Measurements from ENCODE around the gene KRT82.
"Not testable (repeated sequence)": the region's sequence is repeated elsewhere in the genome, so short reads cannot be mapped to it uniquely, and the experiment has no call there.

KRT82 gene

DNA sequence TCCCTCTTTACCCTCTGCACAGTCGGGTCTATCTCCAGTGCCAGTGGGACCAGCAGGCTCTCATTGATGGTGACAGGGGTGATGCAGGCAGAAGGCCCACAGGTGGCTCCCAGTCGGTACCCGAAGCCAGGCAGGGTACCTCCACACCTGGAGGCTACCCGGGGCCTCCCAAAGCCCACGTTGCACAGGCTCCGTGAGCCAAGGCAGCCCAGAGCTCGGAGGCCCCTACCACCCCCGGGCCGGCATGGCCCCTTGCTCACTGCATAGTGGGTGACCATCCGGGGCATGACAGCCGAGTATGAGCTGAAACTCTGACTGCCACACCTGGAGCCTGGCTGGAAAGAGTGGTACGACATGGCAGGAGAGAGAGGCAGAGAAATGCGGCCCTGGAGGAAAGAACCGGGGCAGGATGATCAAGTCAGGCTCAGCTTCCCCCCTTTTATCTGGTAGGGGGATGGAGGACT lies at the start of gene KRT82:
KRT82 (minus strand) TSS at position 414 of the 464 bp plus-strand sequence; CDS start at position 356, 58 bp downstream.
- no peak for FAIRE-seq

DNA sequence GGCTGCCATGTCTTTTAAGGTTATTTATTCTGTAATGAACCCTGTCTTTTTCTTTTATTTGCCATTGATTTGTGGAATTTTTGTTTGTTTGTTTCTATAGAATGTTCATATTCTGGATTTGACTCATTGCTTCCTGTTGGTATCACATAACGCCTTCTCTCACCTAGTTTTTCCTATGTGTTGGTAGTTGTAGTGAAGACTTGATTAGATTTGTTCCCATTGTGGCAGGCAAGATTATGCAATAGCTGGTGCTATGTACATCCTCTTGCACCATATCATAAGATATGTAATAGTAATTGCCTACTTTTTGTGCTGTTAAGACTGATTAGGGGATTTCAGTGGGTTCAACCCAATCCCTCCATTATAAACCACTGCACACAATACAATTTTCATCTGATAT lies 49.7 kb upstream of the KRT82 start:
- no peak for FAIRE-seq

DNA sequence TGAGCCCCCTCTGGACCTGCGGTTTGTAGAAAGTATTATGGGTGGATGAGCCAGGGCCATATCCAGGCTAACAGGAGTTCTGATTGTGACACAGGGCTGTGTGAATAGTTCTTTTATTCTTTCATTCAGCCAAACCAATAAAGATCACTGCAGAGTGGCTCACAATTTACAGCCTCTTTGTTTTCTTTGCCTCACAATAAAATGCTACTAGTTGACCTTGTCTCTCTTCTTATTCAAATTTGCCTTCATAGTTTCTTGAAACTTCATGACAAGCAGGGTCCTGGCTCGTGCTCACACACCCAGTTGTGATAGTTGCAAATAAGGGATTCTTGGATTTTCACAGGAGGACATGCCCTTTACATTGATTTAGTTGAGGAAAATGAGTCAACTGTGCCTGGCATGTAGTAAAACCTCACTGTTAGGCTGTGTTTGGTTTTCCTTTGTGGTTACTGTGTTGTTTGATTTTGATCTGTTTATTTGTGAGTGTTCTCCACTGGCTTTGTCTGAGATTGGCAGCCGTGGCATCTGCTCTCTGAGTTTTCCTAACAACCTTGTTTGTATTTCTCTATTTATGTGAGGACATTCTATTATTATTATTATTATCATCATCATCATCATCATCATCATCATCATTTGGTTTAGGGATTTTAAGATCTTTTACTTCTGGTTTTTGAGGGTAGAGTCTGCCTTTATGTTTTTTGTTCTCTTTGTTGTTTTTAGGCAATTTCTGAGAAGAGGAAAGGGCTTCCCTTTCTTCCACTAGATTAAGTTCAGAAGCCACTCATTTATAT lies 48.5 kb upstream of the KRT82 start:
- FAIRE-seq = no peak

- no peak for FAIRE-seq
Observed at GRCh38 chr12:52452101-52452500, 46.0 kb upstream of the KRT82 start, which contains the start of gene KRT6B. KRT6B (minus strand) TSS chr12:52452146; CDS start chr12:52452078, 68 bp downstream.

GRCh38 chr12:52448228-52448627 lies 42.1 kb upstream of the KRT82 start:
- FAIRE-seq = no peak

DNA sequence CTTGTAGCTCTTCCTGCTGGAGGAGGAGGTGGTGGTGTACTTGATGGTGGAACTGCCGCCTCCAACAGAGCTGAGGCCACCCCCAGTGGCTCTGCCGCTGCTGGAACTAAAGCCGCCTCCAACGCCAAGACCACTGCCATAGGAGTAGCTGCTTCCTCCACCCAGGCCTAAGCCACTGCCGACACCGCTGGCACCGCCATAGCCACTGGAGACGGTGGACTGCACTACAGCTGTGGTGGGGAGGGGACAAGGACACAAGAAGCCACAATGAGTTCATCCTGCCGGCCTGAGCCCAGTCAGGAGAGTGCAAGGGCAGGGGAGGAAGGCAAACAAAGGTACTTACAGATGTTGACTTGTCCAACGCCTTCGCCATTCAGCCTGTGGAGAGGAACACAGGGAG lies 41.1 kb upstream of the KRT82 start:
- FAIRE-seq = not testable (repeated sequence)

DNA sequence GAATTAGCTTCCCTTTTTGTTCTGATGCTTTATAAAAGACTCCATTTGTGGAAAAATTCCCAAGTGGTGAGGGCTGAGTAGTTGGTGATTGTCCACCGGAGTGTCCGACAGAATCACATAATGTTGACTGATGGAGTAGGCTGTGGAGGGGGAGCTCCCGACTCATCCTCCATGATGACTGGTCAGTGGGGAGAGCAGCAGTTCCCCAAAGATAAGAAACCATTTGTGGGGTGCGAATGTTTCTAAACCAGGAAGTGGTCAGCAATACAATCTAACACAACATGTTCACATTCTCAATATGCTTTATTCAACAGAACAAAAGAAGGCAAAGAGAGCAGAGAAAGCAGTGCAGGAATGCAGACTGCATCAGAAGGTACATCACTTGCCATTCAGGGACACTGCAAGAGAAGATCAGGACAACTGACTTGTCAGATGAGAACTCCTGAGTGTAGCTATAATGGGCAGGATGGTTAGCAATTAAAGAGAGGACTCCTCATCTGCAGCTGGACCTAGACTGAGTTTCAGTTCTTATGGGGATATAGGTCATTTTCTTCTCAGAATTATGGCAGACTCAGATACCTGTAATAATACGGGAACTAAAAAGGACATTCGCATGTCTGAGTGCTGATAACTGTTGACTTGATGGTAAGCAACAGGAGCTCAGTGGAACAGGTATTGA lies 40.4 kb upstream of the KRT82 start:
- FAIRE-seq = no peak

GRCh38 chr12:52445876-52446275 lies 39.7 kb upstream of the KRT82 start:
- no peak for FAIRE-seq

DNA sequence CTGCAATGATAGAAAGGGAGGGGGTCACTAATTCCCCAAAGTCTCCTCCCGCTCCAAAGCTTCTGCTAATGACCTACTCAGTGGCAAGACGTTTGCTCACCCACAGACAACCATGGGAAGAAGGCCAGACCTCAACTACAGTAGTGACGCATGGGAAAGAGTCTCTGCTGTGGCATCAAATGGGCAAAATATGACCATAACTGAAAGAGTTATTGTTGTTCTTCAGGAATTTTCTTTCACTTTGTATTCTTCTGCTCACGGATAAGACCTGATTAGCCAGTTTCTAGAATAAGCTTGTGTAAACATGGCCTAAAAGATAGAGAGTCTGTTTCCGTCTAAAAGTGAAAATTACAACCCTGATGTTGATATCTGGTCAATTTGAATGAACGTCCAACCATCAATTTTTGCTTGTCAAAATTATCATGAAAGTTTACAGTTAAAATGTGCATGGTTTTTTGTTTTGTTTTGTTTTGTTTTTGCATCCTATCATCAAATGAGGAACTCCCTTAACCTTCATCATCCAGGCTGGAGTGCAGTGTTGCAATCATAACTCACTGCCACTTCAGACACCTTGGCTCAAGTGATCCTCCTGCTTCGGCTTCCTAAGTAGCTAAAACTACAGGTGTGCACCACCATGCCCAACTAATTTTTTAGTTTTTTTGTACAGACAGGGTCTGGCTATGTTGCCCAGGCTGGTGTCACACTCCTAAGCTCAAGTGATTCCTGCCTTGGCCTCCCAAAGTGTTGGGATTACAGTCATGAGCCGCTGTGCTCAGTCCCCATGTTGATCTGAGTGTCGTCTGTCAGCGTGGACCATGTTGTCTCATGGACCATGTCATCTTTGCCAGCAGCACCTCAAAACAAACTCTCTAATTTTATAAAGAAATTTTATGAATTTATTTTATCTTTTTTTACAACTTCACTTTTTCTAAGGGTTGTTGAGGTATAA lies 38.8 kb upstream of the KRT82 start:
- no peak for FAIRE-seq

DNA sequence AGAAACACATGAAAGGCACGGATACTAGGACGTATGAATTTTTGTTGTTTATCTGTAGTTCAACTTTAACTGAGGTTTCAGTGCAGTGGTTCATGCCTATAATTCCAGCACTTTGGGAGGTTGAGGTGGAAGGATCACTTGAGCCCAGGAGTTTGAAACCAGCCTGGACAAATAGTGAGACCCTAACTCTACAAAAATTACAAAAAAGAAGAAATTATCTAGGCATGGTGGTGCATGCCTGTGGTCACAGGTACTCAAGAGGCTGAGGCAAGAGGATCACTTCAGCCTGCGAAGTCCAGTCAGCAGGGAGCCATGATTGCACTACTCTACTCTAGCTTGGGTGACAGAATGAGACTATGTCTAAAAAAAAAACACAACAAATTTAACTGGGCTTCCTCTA lies 37.8 kb upstream of the KRT82 start:
- no peak for FAIRE-seq

DNA sequence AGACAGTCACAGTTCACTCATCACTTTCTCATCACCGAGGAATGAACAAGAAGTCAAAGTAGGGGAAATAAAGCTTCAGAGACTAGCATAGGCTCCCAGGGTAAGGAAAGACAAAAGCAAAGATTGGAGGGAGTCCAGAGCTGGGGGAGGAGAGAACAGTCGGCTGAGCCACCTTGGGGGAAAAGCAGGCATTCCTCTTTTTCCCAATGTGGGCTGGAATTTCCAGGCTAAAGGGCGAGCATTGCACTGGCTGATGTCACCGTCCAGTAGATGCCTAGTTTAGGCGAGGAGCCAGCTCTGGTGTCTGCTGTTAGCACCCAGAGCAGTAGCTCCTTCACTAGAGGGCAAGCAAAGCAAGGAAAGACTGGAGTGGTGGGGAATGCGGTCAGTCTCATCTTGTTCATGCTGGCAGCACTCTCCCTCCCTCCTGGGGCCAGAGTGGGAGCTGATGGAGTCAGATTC lies 36.5 kb upstream of the KRT82 start:
- FAIRE-seq = no peak

- FAIRE-seq = no peak
Observed at GRCh38 chr12:52441320-52441911, 35.3 kb upstream of the KRT82 start.

DNA sequence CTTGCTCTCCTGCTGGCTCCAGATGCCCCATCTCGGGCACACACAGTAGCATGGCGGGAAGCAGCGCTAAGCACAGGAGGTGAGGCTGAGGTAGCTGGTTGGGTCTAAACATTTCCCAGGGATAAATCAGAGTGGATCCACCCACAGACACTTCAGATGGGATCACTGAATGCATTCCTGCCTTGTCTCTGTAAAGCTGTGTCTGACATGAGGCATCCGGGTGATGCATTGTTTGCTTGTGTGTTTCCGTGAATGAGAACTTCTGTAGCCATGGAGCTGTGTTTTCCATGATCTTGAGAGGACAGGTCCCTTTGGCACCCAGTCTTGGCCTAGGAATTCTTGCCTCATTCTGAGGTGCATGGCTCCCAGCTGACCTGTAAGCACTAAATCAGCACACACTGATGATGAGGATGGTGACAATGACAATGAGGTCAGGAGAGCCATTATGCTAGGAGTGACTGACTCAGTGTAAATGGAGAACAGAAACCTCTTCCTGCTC lies 34.7 kb upstream of the KRT82 start:
- FAIRE-seq = no peak

- FAIRE-seq = no peak
Observed at GRCh38 chr12:52439845-52440244, 33.7 kb upstream of the KRT82 start.

DNA sequence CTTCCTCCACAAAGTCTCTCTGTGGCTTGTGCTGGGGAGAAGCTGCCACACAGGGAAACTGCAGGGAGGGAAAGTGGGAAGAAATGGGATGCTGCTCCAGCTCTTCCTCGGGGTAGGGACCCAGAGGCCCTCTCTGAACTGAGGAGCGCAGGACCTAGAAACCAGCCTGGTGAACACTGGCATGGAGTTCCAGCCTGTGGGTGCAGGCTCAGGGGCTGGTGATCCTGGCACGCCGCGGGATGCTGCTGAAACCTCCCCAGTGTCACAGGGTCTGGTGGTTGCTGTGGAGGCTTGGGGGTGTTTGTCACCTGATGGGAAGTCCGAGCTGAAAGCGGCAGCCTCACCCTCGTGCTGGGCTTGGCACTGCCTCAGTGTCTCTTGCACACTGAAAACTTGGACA lies 33.3 kb upstream of the KRT82 start:
- no peak for FAIRE-seq

- FAIRE-seq = no peak
Observed at GRCh38 chr12:52438305-52439301, 32.5 kb upstream of the KRT82 start.

DNA sequence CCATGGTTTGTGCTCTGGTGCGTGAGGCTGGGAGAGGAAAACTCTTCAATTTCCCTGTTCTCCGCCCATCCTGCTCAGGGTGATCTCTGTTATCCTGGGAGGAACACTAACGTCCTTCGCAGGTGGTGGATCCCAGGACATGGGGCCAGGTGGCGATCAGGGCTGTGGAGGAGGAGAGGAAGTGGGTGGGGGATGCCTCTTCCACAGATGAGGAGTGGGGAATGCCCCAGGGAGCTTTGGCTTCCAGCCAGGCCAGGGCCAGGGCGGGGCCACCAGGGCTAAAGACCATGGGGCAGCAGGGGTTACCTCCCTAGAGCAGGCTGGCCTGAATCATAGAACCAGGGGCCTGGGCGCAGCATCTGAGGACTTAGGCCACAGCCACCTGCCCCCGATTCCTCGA lies 31.4 kb upstream of the KRT82 start:
- FAIRE-seq = no peak

GRCh38 chr12:52436828-52437474 lies 30.8 kb upstream of the KRT82 start:
- no peak for FAIRE-seq

- FAIRE-seq = no peak
Observed at GRCh38 chr12:52436000-52436827, 30.1 kb upstream of the KRT82 start.

DNA sequence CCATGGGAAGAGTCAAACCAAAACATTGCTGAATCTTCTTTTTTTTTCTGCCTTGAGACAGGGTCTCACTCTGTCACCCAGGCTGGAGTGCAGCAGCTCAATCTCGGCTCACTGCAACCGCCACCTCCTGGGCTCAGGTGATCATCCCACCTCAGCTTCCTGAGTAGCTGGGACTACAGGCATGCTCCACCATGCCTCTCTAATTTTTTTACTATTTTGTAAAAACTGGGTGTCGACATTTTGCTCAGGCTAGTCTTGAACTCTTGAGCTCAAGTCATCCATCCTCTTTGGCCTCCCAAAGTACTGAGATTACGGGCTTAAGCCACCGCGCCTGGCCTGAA lies 29.5 kb upstream of the KRT82 start:
- FAIRE-seq = no peak

Data from A204.1 (cell line).